Fibroblast of mammary gland (primary cell): ENCODE results near the gene ARID5B.

Source experiments
- DNase-seq: peaks from one replicate; pipeline ENCODE4 v3.0.0-alpha.2; 2010; ENCODE audit warnings: low read depth
- H3K4me3 ChIP-seq: 2 replicates; pipeline ENCODE4 v1.5.1; 2011; ENCODE audit warnings: low read depth, mild to moderate bottlenecking, low read length, moderate library complexity; ENCODE audit not compliant: control insufficient read depth
- CTCF ChIP-seq: conservative IDR thresholded peaks from 2 replicates; pipeline ENCODE4 v1.5.1; 2011; ENCODE audit warnings: low read depth, low read length, inconsistent platforms; ENCODE audit not compliant: control insufficient read depth, insufficient read depth

The ARID5B gene

GRCh38 chr10:61942604-61943461 is 41.3 kb downstream of the ARID5B start:
- H3K4me3 ChIP-seq: no peak overlapping the region
- no peak for TF ChIP-seq CTCF
- DNase-seq: peak; percentile 59

- H3K4me3 ChIP-seq: no peak overlapping the region
- peak; percentile 77 for DNase-seq
- peak; percentile 22 for TF ChIP-seq CTCF
These were observed 42.3 kb downstream of the ARID5B start for GRCh38 chr10:61943674-61944378.

- TF ChIP-seq CTCF: no peak
- DNase-seq: no peak
- no peak overlapping the region for H3K4me3 ChIP-seq
These were observed 43.1 kb downstream of the ARID5B start for GRCh38 chr10:61944410-61945147.

- no peak for DNase-seq
- TF ChIP-seq CTCF: no peak
- no peak overlapping the region for H3K4me3 ChIP-seq
These were observed 48.2 kb downstream of the ARID5B start for GRCh38 chr10:61949687-61950086.

GRCh38 chr10:61950449-61951143 is 49.1 kb downstream of the ARID5B start:
- no peak overlapping the region for H3K4me3 ChIP-seq
- no peak for TF ChIP-seq CTCF
- no peak for DNase-seq

- no peak for DNase-seq
- TF ChIP-seq CTCF: no peak
- H3K4me3 ChIP-seq: no peak overlapping the region
These were observed 49.6 kb downstream of the ARID5B start for GRCh38 chr10:61951144-61951483.
